ENCODE results near the gene ULBP1.
"Not testable (repeated sequence)": the region's sequence is repeated elsewhere in the genome, so short reads cannot be mapped to it uniquely, and the experiment has no call there.

- TF ChIP-seq CTCF, POLR2A (IDR thresholded peaks at IDR 0.05): not testable (repeated sequence)
These were observed 10.7 kb downstream of the ULBP1 start for GRCh38 chr6:149974394-149974793.

Data from thyroid gland (tissue), 4 donors.